ENCODE results near the gene FCAMR. TPM values are rescaled to one million over a fixed set of nuclear protein-coding genes. Genes with fewer than 3 reads are reported as not detected.
A peak's percentile ranks its signal among the peaks of the same experiment; 100 is the strongest.

The FCAMR gene
- total and polyA plus RNA-seq, 4 donors, result 0.14 to 0.59 (median 0.39) TPM

DNA sequence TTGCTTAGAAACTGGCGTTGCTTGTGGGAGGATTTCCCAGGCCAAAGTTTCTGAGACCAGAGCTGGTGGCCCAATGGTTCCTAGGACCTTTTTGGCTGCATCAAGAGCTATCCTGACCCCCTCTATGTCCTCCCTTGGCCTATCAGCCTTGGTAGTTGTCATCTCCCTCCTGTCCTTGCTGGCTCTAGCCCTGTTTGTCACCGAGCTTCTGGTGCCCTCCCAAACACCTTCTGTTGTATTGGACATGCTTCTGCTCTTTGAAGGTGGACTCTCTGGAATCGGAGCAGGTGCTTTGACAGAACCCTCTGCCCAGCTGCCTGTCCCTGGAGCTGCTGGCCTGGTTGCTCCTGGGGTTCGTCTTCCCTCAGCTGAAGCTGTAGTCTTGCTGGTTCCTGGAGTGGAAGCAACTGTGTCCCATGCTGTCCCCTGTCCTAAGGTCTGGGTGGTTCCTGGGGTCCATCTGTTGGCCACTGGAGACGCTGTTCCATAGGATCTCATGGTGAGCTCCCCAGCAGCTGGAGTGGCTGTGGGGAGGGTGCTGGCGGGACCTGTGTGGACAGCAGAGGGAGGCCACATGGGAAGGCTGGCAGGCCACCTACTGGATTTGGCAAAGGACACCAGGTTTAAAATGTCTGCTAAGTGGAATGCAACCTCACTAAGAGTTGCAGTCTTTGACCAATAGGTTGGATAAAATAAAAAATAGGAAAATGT lies 9.4 kb downstream of the FCAMR start:
- WGBS, result 94% methylated on average over 6 of the region's 6 CpGs
- no peaks in the 10 kb centered on the region for H3K27me3 ChIP-seq (ENCODE audit: control insufficient read depth in 4 of 4, insufficient read depth in 4 of 4, low read length in 3 of 4)
- no peak overlapping the region for H3K4me3 ChIP-seq (ENCODE audit: low read depth in 1 of 3, low read length in 3 of 3)
- peaks cover 0 to 6% (median 4%) of the 10 kb centered on the region in 4 donors for H3K4me1 ChIP-seq (ENCODE audit: control insufficient read depth in 4 of 4, insufficient read depth in 4 of 4, low read length in 3 of 4)
- no peak overlapping the region for H3K27ac ChIP-seq (ENCODE audit: low read depth in 1 of 2, low read length in 2 of 2)
- TF ChIP-seq, protein P1, sequence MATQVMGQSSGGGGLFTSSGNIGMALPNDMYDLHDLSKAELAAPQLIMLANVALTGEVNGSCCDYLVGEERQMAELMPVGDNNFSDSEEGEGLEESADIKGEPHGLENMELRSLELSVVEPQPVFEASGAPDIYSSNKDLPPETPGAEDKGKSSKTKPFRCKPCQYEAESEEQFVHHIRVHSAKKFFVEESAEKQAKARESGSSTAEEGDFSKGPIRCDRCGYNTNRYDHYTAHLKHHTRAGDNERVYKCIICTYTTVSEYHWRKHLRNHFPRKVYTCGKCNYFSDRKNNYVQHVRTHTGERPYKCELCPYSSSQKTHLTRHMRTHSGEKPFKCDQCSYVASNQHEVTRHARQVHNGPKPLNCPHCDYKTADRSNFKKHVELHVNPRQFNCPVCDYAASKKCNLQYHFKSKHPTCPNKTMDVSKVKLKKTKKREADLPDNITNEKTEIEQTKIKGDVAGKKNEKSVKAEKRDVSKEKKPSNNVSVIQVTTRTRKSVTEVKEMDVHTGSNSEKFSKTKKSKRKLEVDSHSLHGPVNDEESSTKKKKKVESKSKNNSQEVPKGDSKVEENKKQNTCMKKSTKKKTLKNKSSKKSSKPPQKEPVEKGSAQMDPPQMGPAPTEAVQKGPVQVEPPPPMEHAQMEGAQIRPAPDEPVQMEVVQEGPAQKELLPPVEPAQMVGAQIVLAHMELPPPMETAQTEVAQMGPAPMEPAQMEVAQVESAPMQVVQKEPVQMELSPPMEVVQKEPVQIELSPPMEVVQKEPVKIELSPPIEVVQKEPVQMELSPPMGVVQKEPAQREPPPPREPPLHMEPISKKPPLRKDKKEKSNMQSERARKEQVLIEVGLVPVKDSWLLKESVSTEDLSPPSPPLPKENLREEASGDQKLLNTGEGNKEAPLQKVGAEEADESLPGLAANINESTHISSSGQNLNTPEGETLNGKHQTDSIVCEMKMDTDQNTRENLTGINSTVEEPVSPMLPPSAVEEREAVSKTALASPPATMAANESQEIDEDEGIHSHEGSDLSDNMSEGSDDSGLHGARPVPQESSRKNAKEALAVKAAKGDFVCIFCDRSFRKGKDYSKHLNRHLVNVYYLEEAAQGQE (IDR thresholded peaks at IDR 0.05), result no peak
- TF ChIP-seq EGR1 (IDR thresholded peaks at IDR 0.05; ENCODE audit: low read depth in 2 of 2) (no peak), YY1 (IDR thresholded peaks at IDR 0.05) (no peak), HNF4G (IDR thresholded peaks at IDR 0.05) (no peak), NR2F2 (IDR thresholded peaks at IDR 0.05) (no peak), FOXA2 (IDR thresholded peaks at IDR 0.05) (no peak), RAD21 (IDR thresholded peaks at IDR 0.05) (no peak), FOXA1 (IDR thresholded peaks at IDR 0.05) (no peak)
- TF ChIP-seq, protein P2, sequence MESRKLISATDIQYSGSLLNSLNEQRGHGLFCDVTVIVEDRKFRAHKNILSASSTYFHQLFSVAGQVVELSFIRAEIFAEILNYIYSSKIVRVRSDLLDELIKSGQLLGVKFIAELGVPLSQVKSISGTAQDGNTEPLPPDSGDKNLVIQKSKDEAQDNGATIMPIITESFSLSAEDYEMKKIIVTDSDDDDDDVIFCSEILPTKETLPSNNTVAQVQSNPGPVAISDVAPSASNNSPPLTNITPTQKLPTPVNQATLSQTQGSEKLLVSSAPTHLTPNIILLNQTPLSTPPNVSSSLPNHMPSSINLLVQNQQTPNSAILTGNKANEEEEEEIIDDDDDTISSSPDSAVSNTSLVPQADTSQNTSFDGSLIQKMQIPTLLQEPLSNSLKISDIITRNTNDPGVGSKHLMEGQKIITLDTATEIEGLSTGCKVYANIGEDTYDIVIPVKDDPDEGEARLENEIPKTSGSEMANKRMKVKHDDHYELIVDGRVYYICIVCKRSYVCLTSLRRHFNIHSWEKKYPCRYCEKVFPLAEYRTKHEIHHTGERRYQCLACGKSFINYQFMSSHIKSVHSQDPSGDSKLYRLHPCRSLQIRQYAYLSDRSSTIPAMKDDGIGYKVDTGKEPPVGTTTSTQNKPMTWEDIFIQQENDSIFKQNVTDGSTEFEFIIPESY (IDR thresholded peaks at IDR 0.05), result no peak
- TF ChIP-seq, protein P3, sequence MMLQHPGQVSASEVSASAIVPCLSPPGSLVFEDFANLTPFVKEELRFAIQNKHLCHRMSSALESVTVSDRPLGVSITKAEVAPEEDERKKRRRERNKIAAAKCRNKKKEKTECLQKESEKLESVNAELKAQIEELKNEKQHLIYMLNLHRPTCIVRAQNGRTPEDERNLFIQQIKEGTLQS (IDR thresholded peaks at IDR 0.05), result no peak
- peaks cover 0 to 10% (median 0%) of the 10 kb centered on the region in 4 donors for H3K36me3 ChIP-seq (ENCODE audit: control insufficient read depth in 4 of 4, insufficient read depth in 3 of 4, low read depth in 1 of 4, low read length in 3 of 4)
- no peak overlapping the region for H3K9ac ChIP-seq (ENCODE audit: low read depth in 1 of 2, low read length in 2 of 2)
- no peaks in the 10 kb centered on the region for H3K9me3 ChIP-seq (ENCODE audit: control insufficient read depth in 4 of 4, low read length in 3 of 4)
- DNase-seq (ENCODE audit: low spot score), result no peak

DNA sequence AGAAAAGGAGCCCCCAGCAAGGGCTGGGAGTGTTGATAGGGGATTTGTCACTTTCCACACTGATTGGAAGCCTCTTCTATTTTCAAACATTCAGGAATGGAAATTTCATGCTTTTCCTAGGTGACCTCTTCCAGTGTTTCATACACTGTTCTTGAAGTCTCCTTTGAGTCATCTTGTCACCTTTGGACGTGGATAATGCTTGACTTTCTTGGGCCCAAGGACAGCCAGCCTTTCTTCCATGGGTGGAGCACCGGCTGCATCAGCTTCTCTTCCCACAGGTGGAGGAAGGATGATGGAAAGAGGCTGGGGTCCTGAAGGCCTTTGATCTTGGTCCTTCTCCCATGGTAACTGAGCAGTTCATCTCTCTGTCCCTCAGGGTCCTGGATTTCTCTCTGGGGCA lies 12.1 kb downstream of the FCAMR start:
- Histone ChIP-seq H3K27ac (ENCODE audit: low read depth in 1 of 2, low read length in 2 of 2) (no peak overlapping the region), H3K27me3 (ENCODE audit: control insufficient read depth in 4 of 4, insufficient read depth in 4 of 4, low read length in 3 of 4) (no peaks in the 10 kb centered on the region), H3K4me1 (ENCODE audit: control insufficient read depth in 4 of 4, insufficient read depth in 4 of 4, low read length in 3 of 4) (peaks cover 5 to 30% (median 27%) of the 10 kb centered on the region in 4 donors), H3K9ac (ENCODE audit: low read depth in 1 of 2, low read length in 2 of 2) (no peak overlapping the region), H3K4me3 (ENCODE audit: low read depth in 1 of 3, low read length in 3 of 3) (no peak overlapping the region), H3K9me3 (ENCODE audit: control insufficient read depth in 4 of 4, low read length in 3 of 4) (no peaks in the 10 kb centered on the region), H3K36me3 (ENCODE audit: control insufficient read depth in 4 of 4, insufficient read depth in 3 of 4, low read depth in 1 of 4, low read length in 3 of 4) (peaks cover 0 to 5% (median 0%) of the 10 kb centered on the region in 4 donors)
- WGBS, result 93% methylated on average over 2 of the region's 2 CpGs
- no peak for DNase-seq (ENCODE audit: low spot score)
- TF ChIP-seq, protein P3 (IDR thresholded peaks at IDR 0.05), result no peak

DNA sequence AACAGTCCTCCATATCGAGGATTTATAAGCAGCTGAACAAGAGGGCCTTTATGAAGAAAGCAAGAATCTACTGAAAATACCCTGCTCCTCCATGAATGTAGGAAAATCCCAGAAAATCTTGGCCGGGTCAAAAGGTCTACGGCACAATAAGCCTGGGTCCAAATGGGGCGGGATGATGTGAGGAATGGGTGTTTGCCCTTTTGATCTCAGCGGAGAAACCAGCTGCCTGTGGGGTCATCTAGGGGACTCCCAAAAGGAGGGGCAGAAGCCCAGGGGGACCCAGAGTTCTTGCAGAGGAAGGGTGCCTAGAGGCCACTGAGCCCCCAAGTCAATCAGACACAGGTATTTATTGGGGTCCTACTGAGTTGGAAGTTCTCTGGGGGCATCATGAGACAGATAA lies 12.6 kb downstream of the FCAMR start:
- H3K9me3 ChIP-seq (ENCODE audit: control insufficient read depth in 4 of 4, low read length in 3 of 4), result no peaks in the 10 kb centered on the region
- H3K4me1 ChIP-seq (ENCODE audit: control insufficient read depth in 4 of 4, insufficient read depth in 4 of 4, low read length in 3 of 4), result peaks cover 5 to 34% (median 30%) of the 10 kb centered on the region in 4 donors
- DNase-seq (ENCODE audit: low spot score), result no peak
- no peak overlapping the region for H3K4me3 ChIP-seq (ENCODE audit: low read depth in 1 of 3, low read length in 3 of 3)
- H3K9ac ChIP-seq (ENCODE audit: low read depth in 1 of 2, low read length in 2 of 2), result no peak overlapping the region
- H3K36me3 ChIP-seq (ENCODE audit: control insufficient read depth in 4 of 4, insufficient read depth in 3 of 4, low read depth in 1 of 4, low read length in 3 of 4), result peaks cover 0 to 5% (median 0%) of the 10 kb centered on the region in 4 donors
- no peaks in the 10 kb centered on the region for H3K27me3 ChIP-seq (ENCODE audit: control insufficient read depth in 4 of 4, insufficient read depth in 4 of 4, low read length in 3 of 4)
- H3K27ac ChIP-seq (ENCODE audit: low read depth in 1 of 2, low read length in 2 of 2), result no peak overlapping the region
- peak in 1 of 2 donors; percentile 27 for TF ChIP-seq HNF4A (conservative IDR thresholded peaks at IDR 0.05)
- no peak for TF ChIP-seq JUND (IDR thresholded peaks at IDR 0.05)
- TF ChIP-seq RXRA (IDR thresholded peaks at IDR 0.05), result peak in 1 of 2 donors; percentile 12
- WGBS, result 89% methylated on average over 5 of the region's 5 CpGs
